ENCODE measurements around the gene PARL.

The PARL gene

GRCh38 chr3:183782576-183783276 is 102.0 kb downstream of the PARL start:
- DNase-seq: no peak

GRCh38 chr3:183781246-183781645 is 103.4 kb downstream of the PARL start:
- no peak for DNase-seq

GRCh38 chr3:183779896-183780465 is 104.7 kb downstream of the PARL start:
- DNase-seq: no peak
